MM.1S (cell line): ENCODE data around the gene RAB6B.

ENCODE experiments used
- EZH2 ChIP-seq: fragments of 300-600 bp; sonication (generic); optimal IDR thresholded peaks from 2 replicates; pipeline ENCODE3; 2017; ENCODE audit warnings: low read depth, mild to moderate bottlenecking, antibody characterized with exemption, low read length, mixed read lengths
- EZH2phosphoT487 ChIP-seq: fragments of 300-600 bp; sonication (generic); IDR thresholded peaks from 2 replicates; pipeline ENCODE4 v1.6.1; 2018; ENCODE audit warnings: antibody characterized with exemption, low read length
- TF ChIP-seq, protein P1 (sequence below): fragments of 300-600 bp; sonication (generic); IDR thresholded peaks from 2 replicates; pipeline ENCODE4 v1.5.1; 2016; ENCODE audit warnings: antibody characterized with exemption, low read length, mixed read lengths

DNA sequence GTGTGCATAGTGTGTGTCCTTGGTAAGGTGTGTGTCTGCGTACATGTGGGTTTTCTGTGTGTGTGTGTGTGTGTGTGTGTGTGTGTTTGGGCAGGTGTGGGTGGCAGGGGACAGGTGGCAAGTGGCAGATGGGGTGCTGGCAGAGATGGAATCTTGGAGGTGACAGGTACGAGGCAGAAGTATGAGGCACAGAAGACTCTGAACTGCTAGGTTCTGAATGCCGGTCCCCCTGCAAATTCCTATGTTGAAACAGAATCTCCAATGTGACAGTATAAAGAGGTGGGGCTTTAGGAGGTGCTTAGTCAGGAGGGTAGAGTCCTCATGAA, 60.3 kb downstream of the RAB6B start:
- TF ChIP-seq, protein P1, sequence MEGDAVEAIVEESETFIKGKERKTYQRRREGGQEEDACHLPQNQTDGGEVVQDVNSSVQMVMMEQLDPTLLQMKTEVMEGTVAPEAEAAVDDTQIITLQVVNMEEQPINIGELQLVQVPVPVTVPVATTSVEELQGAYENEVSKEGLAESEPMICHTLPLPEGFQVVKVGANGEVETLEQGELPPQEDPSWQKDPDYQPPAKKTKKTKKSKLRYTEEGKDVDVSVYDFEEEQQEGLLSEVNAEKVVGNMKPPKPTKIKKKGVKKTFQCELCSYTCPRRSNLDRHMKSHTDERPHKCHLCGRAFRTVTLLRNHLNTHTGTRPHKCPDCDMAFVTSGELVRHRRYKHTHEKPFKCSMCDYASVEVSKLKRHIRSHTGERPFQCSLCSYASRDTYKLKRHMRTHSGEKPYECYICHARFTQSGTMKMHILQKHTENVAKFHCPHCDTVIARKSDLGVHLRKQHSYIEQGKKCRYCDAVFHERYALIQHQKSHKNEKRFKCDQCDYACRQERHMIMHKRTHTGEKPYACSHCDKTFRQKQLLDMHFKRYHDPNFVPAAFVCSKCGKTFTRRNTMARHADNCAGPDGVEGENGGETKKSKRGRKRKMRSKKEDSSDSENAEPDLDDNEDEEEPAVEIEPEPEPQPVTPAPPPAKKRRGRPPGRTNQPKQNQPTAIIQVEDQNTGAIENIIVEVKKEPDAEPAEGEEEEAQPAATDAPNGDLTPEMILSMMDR = no peak
- TF ChIP-seq EZH2 (no peak), EZH2phosphoT487 (no peak)
